Measurements from ENCODE around the gene KCTD20.

The KCTD20 gene

GRCh38 chr6:36536873-36537547 is 94.2 kb downstream of the KCTD20 start:
- no peak for DNase-seq (ENCODE audit: low read depth)

- DNase-seq (ENCODE audit: low read depth) = no peak
Observed at GRCh38 chr6:36539814-36540568, 97.2 kb downstream of the KCTD20 start.

Data from activated gamma-delta T cell treated with anti-CD3 and anti-CD28 coated beads, Interleukin-2, amount 50 U/mL, for 16 hours (primary cell).